ENCODE data around the gene POMP. TPM values are rescaled to one million over a fixed set of nuclear protein-coding genes. Genes with fewer than 3 reads are reported as not detected.

The POMP gene
- polyA plus RNA-seq, 2 of the 4 experiments (the other 2 are of a cell fraction), result 105 to 111 TPM

- CTCF ChIA-PET, result interaction anchor here (1.4 to 1.9 kb wide), 2 partner anchors 13 to 18 kb away, joined by 4 to 7 read pairs; no protein-coding TSS in a partner anchor
- FAIRE-seq (no peak), DNase-seq (ENCODE audit: low read depth in 1 of 2, low spot score in 1 of 2) (no peak), ATAC-seq (no peak)
- TF ChIP-seq ZSCAN20 (CRISPR knock-in tag; IDR thresholded peaks at IDR 0.05), result no peak
- no peak for TF ChIP-seq CTCF (IDR thresholded peaks at IDR 0.05)
- no peak for TF ChIP-seq BCL3 (IDR thresholded peaks at IDR 0.05)
- no peak for TF ChIP-seq JUN (IDR thresholded peaks at IDR 0.05)
- TF ChIP-seq RNF2 (IDR thresholded peaks at IDR 0.05; ENCODE audit: borderline replicate concordance, low read depth), result no peak
- no peak for TF ChIP-seq HEYL (CRISPR knock-in tag; IDR thresholded peaks at IDR 0.05)
- no peak for TF ChIP-seq FOSL2 (IDR thresholded peaks at IDR 0.05)
- no peak for TF ChIP-seq FOSL2 (CRISPR knock-in tag; IDR thresholded peaks at IDR 0.05)
- WGBS (ENCODE audit: missing lambda C conversion rate), result 70% methylated on average over 31 of the region's 31 CpGs
- Histone ChIP-seq H3K4me2 (no peak overlapping the region), H3K4me1 (no peaks in the 10 kb centered on the region), H3K27ac (no peak overlapping the region), H3K9me3 (no peaks in the 10 kb centered on the region), H3K4me3 (no peak overlapping the region)
- POLR2A ChIA-PET, result no interaction called here
These were observed 40.5 kb upstream of the POMP start for GRCh38 chr13:28618230-28618994.

GRCh38 chr13:28620011-28620830, 38.7 kb upstream of the POMP start:
- H3K4me3 ChIP-seq, result no peak overlapping the region
- ChIA-PET CTCF (interaction anchor here (1.3 to 1.9 kb wide), 3 partner anchors 11 to 16 kb away, joined by 4 to 7 read pairs (median 4); no protein-coding TSS in a partner anchor), POLR2A (no interaction called here)
- no peak for DNase-seq (ENCODE audit: low read depth in 1 of 2, low spot score in 1 of 2)
- H3K4me2 ChIP-seq, result no peak overlapping the region
- no peaks in the 10 kb centered on the region for H3K4me1 ChIP-seq
- H3K9me3 ChIP-seq, result no peaks in the 10 kb centered on the region
- ATAC-seq, result no peak
- no peak for FAIRE-seq
- 72% methylated on average over 8 of the region's 8 CpGs for WGBS (ENCODE audit: missing lambda C conversion rate)
- TF ChIP-seq KDM1A (IDR thresholded peaks at IDR 0.05; ENCODE audit: low read depth), result no peak
- TF ChIP-seq EHMT2 (IDR thresholded peaks at IDR 0.05; ENCODE audit: low read depth), result no peak
- no peak for TF ChIP-seq POLR2AphosphoS2 (conservative IDR thresholded peaks at IDR 0.05; ENCODE audit: low read length)
- TF ChIP-seq ZC3H11A (IDR thresholded peaks at IDR 0.05), result no peak
- TF ChIP-seq NR3C1 (IDR thresholded peaks at IDR 0.05), result no peak
- no peak for TF ChIP-seq KDM5A (IDR thresholded peaks at IDR 0.05)
- no peak overlapping the region for H3K27ac ChIP-seq

- POLR2A ChIA-PET, result no interaction called here
- Histone ChIP-seq H3K4me2 (no peak overlapping the region), H3K4me1 (no peaks in the 10 kb centered on the region), H3K27ac (no peak overlapping the region), H3K4me3 (no peak overlapping the region), H3K9me3 (no peaks in the 10 kb centered on the region)
- ATAC-seq (no peak), FAIRE-seq (no peak), DNase-seq (ENCODE audit: low read depth in 1 of 2, low spot score in 1 of 2) (no peak)
- 65% methylated on average over 5 of the region's 5 CpGs for WGBS (ENCODE audit: missing lambda C conversion rate)
- CTCF ChIA-PET, result interaction anchor here (1.3 kb wide), 1 partner anchor 15 kb away, joined by 4 read pairs; no protein-coding TSS in a partner anchor
- TF ChIP-seq RFX5 (IDR thresholded peaks at IDR 0.05) (no peak), HDAC2 (IDR thresholded peaks at IDR 0.05) (no peak)
These were observed 37.5 kb upstream of the POMP start for GRCh38 chr13:28621449-28621848.

All from A549 (cell line).